ENCODE results near the gene KLHDC9. TPM values are rescaled to one million over a fixed set of nuclear protein-coding genes. Genes with fewer than 3 reads are reported as not detected.

The KLHDC9 gene
- total and polyA plus RNA-seq, 2 donors from 2014 or later = 21.9 to 32.2 TPM

- intact Hi-C loops (cut with DNase I) = no loop called here
- H3K27ac ChIP-seq (ENCODE audit: low read depth in 2 of 2, low read length in 2 of 2) = no peak overlapping the region
- no peak overlapping the region for H3K4me3 ChIP-seq (ENCODE audit: low read length in 3 of 3)
- no peaks in the 10 kb centered on the region for H3K27me3 ChIP-seq (ENCODE audit: control insufficient read depth, insufficient read depth, low read length)
- H3K9me3 ChIP-seq (ENCODE audit: control insufficient read depth in 2 of 3, insufficient read depth in 1 of 3, low read length in 3 of 3) = no peaks in the 10 kb centered on the region
- no peak for FAIRE-seq
- no peaks in the 10 kb centered on the region for H3K36me3 ChIP-seq (ENCODE audit: control insufficient read depth in 2 of 3, insufficient read depth in 3 of 3, low read length in 3 of 3)
- no peak for TF ChIP-seq CTCF (IDR thresholded peaks at IDR 0.05; ENCODE audit: borderline replicate concordance, extremely low read depth, insufficient read depth)
- no peak for DNase-seq
- H3K4me1 ChIP-seq (ENCODE audit: control insufficient read depth in 2 of 3, insufficient read depth in 2 of 3, low read depth in 1 of 3, low read length in 3 of 3) = peaks cover 0 to 3% (median 0%) of the 10 kb centered on the region in 3 donors
- H3K9ac ChIP-seq (ENCODE audit: low read length in 3 of 3) = no peak overlapping the region
Observed at GRCh38 chr1:161081519-161081918, 16.6 kb upstream of the KLHDC9 start.

GRCh38 chr1:161082483-161082882 lies 15.7 kb upstream of the KLHDC9 start:
- peaks cover 0 to 3% (median 0%) of the 10 kb centered on the region in 3 donors for H3K4me1 ChIP-seq (ENCODE audit: control insufficient read depth in 2 of 3, insufficient read depth in 2 of 3, low read depth in 1 of 3, low read length in 3 of 3)
- no peaks in the 10 kb centered on the region for H3K36me3 ChIP-seq (ENCODE audit: control insufficient read depth in 2 of 3, insufficient read depth in 3 of 3, low read length in 3 of 3)
- FAIRE-seq (no peak), DNase-seq (no peak)
- intact Hi-C loops (cut with DNase I) = no loop called here
- H3K27ac ChIP-seq (ENCODE audit: low read depth in 2 of 2, low read length in 2 of 2) = no peak overlapping the region
- no peak overlapping the region for H3K9ac ChIP-seq (ENCODE audit: low read length in 3 of 3)
- H3K4me3 ChIP-seq (ENCODE audit: low read length in 3 of 3) = no peak overlapping the region
- TF ChIP-seq CTCF (IDR thresholded peaks at IDR 0.05; ENCODE audit: borderline replicate concordance, extremely low read depth, insufficient read depth) = no peak
- no peaks in the 10 kb centered on the region for H3K27me3 ChIP-seq (ENCODE audit: control insufficient read depth, insufficient read depth, low read length)
- no peaks in the 10 kb centered on the region for H3K9me3 ChIP-seq (ENCODE audit: control insufficient read depth in 2 of 3, insufficient read depth in 1 of 3, low read length in 3 of 3)

- intact Hi-C loops (cut with DNase I) = no loop called here
- Histone ChIP-seq H3K9me3 (ENCODE audit: control insufficient read depth in 2 of 3, insufficient read depth in 1 of 3, low read length in 3 of 3) (no peaks in the 10 kb centered on the region), H3K9ac (ENCODE audit: low read length in 3 of 3) (peak overlapping the region in 1 of 3 donors; percentile 7), H3K36me3 (ENCODE audit: control insufficient read depth in 2 of 3, insufficient read depth in 3 of 3, low read length in 3 of 3) (no peaks in the 10 kb centered on the region), H3K4me3 (ENCODE audit: low read length in 3 of 3) (no peak overlapping the region), H3K4me1 (ENCODE audit: control insufficient read depth in 2 of 3, insufficient read depth in 2 of 3, low read depth in 1 of 3, low read length in 3 of 3) (peaks cover 0 to 3% (median 0%) of the 10 kb centered on the region in 3 donors), H3K27me3 (ENCODE audit: control insufficient read depth, insufficient read depth, low read length) (no peaks in the 10 kb centered on the region), H3K27ac (ENCODE audit: low read depth in 2 of 2, low read length in 2 of 2) (peak overlapping the region; percentile 58 to 77)
- FAIRE-seq = no peak
- DNase-seq = peak in 4 of 5 donors; percentile 13 to 96 (median 24)
- no peak for TF ChIP-seq CTCF (IDR thresholded peaks at IDR 0.05; ENCODE audit: borderline replicate concordance, extremely low read depth, insufficient read depth)
Observed at GRCh38 chr1:161082996-161083747, 15.0 kb upstream of the KLHDC9 start.
